ENCODE data around the gene SMYD3.

SMYD3 gene

DNA sequence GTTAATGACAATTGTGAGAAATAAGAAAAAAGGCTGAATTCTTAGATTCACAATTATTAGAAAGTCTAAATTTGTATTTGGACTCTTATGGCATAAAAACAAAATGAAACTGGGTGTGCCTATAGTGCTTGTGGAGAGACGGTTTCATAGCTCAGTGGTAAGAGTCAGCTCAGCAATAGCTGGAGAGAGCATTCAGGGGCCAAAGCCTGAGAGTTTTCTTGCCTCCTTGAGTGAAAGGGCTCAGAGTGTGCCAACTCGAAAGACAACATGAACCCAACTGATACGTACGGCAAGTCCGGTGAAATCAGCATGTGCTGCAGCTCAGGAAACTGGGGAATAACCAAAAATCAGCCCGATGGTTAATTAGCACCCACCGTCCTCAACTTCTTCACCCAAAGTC is 577.9 kb downstream of the SMYD3 start:
- DNase-seq, result no peak

DNA sequence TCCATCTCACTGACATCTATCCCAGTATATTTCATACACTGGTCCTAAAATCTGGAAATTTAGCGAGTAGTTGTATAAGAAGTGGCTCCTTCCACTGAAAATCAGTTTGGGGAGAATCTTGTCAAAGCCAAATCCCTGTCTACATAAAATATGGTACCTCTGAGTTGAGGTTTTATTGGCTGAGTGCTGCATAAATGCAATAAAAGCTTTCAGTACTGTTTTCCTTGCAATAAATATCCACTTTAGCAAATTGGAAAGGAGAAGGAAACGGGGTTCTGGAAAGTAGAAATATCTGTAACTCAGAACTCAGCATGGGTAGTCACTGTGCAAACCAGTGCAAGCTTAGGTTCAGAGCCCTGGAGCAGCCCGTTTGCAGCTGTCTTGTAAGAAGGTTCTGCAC is 580.2 kb downstream of the SMYD3 start:
- DNase-seq, result no peak

DNA sequence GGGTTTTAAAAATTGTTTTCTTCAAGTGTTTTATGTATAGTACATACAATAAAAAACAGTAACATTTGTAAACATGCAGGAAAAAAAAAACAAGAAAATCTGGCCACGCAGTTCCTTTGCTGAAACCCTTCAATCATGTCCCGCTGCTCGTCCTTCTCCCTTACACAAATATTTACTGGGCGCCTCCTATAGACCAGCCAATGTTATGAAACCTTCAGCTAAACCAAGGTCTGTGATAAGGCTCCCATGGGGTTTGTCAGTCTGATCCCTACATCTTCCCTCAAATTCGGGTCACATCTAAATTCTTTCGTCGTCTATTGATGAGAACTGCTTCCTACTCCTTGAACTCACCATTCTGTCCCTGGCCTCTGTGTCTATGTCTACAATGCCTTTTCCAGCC is 583.9 kb downstream of the SMYD3 start:
- DNase-seq, result no peak

DNA sequence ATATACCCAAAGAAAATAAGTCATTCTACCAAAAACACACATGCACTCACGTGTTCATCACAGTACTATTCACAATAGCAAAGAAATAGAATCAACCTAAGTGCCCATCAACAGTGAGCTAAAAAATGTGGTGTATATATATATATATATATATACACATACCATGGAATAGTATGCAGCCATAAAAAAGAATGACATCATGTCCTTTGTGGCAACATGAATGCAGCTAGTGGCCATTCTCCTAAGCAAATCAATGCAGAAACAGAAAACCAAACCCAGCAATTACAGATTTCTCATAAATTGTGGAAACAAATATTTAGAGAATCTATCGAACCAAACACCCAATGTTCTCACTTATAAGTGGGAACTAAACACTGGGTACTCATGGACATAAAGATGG is 585.7 kb downstream of the SMYD3 start:
- no peak for DNase-seq

DNA sequence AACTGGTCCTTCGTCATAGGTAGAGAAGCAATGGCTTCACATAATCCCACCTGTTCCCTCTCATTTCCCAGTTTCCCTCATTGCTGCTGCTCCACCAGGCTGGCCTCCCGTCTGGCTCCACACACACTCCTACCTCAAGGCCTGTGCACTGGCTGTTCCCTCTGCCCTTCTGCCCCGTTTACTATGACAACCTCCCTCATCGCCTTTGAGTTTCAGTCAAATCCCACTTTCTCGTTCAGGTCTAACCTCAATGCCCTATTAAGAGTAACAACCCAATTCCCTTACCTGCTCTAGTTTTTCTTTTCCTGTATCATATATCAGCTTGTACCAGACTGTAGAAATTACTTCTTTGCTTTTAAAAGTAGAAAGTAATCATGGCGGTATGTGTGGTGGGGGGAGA is 589.7 kb downstream of the SMYD3 start:
- no peak for DNase-seq

DNA sequence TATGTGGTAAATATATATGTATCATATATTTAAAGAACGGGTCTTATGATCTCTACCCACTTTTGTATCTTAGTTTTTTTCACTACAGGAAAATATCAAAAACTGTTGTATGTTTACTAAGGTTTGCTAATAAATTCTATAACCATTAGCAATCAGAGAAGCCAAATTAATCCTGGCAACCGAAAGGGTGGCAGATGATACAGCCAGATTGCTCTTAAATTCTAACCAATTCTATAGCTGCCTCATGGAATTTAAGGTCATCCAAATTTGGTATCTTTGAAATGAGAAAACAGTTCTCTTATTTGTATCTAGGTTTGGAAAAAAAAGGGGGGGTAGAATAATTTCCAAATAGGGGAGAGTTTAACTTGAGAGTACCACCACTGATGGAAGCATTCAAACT is 591.2 kb downstream of the SMYD3 start:
- no peak for DNase-seq

DNA sequence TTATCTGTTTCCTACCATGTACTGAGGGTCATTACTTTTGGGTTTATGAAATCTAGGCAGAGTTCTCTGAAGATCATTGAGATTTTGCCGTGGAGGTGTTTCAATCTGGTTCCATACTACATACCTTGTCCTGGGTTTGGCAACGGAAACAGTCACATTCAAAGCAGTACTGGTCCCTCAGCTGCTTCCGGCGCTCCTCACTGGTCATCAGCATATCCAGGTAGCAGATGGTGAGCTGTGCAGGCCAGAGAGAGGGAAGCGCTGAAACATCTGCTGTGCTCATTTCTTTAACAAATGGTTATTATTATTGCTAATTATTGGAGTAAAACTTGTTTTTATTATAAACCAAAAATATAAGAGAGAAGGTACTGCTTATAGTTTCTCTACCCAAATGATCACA is 591.7 kb downstream of the SMYD3 start:
- no peak for DNase-seq

DNA sequence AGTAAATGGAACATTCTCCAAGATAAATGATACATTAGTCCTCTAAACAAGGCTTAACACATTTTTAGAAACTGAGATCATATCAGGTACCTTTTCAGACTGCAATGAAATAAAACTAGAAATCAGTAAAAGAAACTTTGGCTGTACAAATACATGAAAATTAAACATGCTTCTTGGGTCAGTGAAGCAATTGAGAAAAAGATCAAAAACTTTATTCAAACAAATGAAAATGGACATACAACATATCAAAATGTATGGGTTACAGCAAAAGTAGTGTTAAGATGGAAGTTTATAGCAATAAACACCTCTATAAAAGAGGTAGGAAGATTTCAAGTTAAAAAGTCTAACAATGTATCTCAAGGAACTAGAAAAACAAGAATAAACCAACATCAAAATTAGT is 598.5 kb downstream of the SMYD3 start:
- no peak for DNase-seq

DNA sequence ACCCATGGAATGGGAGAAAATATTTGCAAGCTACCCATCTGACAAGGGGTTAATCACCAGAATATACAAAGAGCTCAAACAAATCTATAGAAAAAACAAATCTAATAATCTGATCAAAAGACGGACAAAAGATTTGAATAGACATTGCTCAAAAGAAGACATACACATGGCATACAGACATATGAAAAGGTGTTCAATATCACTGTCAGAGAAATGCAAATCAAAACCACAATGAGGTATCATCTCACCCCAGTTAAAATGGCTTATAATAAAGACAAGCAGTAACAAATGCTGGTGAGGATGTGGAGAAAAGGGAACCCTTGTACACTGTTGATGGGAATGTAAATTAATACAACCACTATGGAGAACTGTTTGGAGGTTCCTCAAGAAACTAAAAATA is 600.9 kb downstream of the SMYD3 start:
- DNase-seq, result no peak

DNA sequence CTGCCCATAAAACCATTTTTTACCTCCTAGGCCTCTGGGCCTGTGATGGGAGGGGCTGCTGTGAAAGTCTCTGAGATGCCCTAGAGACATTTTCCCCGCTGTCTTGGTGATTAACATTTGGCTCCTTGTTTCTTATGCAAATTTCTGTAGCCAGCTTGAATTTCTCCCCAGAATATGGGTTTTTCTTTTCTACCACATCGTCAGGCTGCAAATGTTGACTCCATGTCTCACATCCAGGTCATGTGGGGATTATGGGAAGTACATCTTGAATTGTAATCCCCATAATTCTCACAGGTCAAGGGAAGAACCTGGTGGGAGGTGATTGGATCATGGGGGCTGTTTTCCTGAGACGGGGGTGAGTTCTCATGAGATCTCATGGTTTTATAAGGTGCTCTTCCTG is 603.2 kb downstream of the SMYD3 start:
- DNase-seq, result no peak

DNA sequence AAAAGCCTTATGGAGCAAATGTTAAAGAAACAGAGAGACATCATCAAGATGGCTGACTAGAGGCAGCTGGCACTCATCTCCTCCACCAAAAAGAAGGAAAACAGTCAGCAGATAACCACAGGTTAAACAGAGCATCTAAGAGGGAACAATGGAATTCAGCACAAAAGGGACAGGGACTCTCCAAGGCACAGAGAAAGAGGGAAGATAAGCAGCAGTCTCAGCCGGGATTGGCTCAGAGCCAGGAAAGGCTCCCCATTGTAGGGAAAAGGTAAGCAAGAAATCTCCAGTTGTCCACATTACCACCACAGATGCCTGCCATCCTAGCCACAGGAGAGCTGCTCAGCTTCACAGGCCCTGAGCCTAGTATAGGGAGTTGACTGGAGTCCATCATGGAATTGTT is 605.5 kb downstream of the SMYD3 start:
- DNase-seq, result no peak

DNA sequence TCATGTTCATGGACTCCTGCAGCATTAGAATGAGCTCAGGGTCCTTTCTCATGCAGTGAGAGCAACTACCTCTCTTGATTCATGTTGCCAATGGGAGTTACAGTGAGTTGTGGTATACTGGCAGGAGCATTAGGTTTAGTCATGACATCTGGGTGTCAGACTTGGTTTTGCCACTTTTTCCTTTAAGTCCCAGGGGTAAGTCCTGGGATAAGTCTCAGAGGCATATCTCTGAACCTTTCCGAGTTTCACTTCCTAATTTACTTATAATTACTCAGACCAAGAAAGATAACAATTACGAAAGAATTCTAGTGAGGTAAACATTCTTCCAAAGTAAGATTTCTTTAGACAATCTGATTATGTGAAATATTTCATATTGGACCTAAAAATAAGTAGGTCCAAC is 606.0 kb downstream of the SMYD3 start:
- DNase-seq, result no peak

DNA sequence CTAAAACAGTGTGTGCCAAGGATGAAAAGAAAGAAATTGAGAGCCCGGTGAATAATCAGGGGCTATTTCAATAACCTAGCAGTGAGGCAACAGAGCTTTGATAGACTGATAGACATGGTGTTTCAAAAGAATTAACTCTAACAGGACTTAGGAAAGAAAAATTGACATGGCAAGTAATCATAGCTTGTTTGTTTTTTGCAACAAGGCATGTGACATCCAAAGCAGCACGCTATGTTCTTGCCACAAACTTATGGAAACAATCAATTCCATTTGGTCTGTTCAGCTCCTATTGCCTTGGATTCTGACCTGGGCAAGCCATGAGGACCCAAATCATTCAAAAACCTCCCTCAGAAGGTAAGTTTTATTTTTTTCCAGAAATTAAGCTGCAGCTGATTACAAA is 608.5 kb downstream of the SMYD3 start:
- no peak for DNase-seq

DNA sequence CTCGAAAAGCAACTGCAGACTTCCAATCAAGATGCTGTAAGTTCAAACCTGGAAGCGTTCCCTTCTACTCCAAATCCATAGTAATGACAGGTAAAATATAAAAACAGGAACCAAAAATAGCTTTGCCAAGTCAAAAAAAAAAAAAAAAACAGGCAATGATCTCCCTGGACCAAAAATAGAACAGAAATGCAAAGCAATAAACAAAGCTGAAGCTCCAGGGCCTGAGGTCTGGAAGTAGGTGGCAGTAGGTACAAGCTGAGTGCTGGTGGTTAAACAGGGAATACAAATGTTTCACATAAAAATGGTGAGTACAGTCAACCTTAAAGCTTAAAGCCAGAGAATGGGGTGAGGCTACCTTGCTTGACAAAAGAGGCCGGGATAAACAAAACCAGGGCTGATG is 610.8 kb downstream of the SMYD3 start:
- DNase-seq, result no peak

DNA sequence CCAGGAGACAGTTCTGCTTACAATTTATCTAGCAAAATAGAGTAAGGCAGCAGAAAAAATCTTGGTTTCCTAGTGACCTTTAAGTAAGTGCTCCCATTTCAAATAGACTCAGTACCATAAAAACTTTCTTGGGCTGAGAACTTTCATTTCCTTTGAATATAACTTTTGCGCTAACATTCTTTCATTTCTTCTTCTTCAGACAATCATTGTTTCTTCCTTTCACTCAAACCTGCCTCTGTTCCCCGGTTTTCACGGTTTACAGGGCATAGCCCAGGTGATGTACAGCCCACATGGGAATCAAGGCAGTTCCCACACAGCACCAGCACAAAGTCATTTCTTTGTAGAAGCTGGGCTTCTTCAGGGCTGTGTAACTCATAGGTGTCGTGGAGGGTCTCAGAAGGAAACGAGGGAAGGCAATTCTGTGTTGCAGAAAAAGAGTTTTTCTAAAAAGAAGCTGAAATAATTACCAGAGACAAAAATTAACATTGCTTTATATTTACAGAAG is 611.6 kb downstream of the SMYD3 start:
- DNase-seq, result no peak

DNA sequence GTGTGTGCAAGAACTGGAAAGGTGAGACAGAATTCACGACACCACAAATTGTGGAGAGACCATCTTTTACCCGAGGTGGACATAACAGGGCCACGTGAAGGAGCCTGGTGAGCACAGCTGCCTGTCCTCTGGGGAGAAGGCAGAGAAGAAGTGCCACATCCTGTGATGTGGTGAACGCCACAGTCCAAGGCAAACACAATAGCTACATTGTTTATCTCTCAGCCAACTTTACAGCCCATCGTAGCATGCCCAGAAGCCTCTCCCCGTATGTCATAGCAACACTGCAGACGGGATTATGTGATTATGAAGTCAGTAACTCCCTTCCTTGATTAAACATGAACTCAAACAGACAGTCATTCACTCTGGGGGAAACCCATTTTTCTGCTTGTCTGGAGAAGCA is 612.2 kb downstream of the SMYD3 start:
- DNase-seq, result no peak

DNA sequence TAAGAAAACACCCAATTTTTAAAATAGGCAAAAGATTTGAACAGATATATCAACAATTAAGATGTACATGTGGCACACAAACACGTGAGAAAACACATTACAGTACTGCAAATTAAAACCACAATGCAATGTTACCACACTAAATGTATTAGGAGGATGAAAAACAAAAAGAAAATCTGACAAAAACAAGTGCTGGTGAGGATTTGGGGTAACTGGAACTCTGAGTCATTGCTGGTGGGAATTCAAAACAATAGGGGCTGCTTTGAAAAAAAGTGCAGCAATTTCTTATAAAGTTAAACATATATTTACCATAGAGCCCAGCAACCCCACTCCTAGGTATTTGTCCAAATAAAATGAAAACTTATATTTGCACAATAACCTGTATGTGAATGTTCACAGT is 614.1 kb downstream of the SMYD3 start:
- no peak for DNase-seq

DNA sequence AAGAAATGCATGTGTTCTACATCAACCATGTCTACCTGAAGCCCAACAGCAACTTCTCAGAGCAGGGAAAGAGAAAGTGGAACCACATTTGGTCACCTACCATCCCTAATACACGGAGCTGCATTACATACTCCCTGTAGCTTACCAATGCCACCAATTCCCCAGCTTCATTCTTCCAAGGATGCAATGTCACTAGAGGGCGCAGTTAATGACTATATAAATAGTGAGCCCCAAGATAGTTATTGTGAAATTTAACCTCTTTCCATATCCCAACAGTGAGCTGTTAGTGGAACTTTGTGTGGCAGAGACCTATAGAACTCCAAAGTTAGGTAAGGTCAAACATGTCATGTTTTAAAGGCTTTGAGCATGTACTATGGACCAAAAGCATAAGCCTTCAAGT is 618.3 kb downstream of the SMYD3 start:
- no peak for DNase-seq

DNA sequence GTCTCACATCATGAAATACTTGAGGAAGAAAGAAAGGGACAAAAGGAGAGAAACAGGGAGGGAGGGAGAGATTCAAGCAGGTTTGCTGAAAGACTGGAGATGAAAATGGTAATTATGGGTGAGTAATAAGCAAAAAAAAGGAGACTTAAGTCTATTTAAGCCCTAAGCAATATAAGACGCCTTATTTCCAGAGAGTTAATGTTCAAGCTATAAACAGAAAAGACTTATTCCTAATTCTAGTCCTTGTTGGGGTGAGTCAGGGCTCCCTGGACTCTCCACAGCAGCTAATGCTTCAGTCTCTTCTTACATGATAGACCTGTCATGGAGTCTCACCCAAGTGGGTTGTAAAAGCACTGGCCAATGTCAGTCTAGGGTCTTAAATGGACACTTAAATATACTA is 619.2 kb downstream of the SMYD3 start:
- DNase-seq, result no peak

DNA sequence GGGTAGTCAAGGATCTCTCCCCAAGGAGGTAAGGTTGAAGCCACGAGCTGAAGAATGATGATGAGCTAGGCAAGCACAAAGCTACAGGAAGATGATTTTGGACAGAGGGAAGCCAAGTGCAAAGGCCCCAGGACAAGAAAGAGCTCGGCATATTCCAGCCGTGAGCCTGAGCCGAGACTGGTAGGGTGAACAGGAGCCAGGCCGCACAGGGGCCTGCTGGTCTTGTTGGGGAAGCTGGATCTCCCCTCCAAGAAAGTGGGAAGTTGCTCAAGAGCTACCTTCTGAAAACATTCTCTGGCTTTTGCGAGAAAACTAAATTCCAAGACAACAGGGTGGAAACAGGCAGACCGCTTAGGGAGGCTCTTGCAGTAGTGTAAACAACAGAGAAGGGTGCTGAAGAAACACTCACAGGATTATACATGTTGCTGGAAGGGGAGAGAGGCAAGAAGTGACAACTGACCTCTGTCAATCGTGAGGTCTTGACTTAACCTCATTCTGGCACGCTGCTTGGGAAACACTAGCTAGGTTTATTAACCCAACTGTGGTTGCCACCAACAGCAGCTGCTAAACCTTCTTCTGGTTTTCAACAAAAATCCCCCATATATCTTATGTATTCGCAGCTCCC is 625.2 kb downstream of the SMYD3 start:
- DNase-seq, result no peak

DNA sequence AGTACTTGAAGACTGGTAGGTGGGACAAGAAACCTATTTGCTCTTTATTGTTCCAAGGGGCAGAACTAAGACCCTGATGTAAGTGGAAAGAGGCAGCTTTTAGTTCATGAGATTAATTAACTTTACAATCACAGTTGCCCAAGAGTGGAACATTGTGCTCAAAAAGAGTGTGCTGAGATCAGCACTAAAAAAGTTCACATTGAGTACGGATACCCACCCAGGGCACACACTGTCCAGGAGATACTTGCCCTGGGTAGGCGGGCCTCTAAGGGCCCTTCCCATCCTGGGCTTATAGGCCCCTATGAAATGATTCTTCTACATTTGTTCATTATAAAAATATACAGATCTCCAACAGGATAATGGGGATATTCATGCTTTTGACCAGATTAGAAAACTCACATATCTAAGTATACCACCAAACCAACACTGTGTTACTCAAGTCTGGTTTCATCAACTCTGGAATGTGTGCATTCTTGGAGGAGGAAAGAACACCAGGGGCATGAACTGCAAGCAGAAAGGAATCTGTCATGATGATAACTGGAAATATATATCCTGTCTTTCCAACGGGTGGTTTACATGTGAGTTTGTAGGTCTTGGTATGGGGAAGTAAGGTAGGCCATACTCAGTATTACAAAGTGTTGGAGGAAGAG is 626.2 kb downstream of the SMYD3 start:
- no peak for DNase-seq

DNA sequence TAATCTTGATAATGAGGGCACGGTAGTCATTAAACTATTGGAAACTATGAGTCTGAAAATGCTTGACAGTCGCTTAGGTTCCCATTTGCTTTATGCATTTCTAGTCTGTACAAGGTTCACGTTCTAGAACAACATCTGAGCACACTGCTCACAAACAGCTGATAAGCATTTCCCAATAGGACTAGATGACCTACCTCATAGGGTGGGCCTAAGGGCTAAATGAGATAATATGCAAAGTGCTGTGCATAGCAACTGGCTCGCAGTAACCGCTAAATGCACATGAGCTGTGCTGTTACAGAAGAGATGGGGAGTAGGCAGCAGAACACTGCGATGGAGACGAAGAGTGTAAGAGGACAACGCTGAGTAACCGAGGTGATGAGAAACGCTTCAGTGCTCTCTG is 628.0 kb downstream of the SMYD3 start:
- DNase-seq, result no peak

DNA sequence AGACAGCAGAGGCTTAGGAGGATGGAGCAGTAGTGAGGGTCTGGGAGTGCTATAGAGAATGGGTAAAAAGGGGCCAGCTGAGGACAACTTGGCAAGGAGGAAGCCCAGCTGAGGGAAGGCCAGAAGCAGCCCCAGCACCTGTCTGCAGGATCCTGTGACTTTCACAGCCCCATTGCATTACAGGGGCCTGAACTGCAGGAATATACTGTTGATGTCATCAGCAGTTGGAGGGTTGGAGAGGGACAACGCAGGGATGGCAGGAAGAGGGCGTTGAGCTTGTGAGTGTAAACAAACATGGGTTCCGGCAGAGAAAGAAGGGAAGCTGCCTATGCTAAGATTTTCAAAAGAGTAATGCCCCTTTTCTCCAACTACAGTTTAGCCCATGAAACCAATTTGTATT is 628.5 kb downstream of the SMYD3 start:
- DNase-seq, result no peak

DNA sequence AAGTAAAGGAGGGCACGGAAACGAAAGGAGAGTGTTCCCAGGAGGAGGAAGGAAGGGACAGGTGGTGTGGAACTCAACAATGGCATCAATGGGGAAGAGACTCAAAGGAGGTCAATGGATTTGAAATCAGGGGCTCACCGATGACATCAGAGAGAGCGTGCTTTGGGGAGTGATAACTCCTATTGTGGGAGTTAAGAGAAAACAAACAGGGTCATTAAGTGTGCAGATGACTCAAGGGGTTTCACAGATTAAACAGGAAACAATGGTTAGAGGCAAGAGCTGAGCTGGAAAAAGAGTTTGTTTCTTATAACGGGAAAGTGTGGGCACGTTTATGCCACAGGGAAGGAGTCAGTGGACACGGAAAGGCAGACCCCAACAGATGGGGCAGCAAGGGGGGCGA is 629.1 kb downstream of the SMYD3 start:
- no peak for DNase-seq

DNA sequence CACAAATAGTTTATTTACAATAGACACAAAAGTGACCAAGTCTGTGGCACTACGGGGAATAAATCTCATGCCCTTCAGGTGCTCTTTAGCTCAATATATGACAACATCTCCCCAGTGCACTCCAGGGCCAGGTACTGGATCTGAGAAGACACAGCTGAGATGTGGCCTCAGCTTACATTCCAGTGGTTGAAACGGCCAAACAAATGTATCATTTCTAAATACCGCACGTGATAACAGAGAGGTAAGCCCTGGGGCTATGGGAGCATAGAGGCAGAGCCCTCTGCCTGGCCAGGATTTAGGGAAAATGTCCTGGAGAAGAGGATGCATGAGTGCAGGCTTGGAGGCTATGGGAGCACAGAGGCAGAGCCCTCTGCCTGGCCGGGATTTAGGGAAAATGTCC is 630.5 kb downstream of the SMYD3 start:
- DNase-seq, result no peak

All from activated CD4-positive, alpha-beta T cell treated with anti-CD3 and anti-CD28 coated beads, Interleukin-2, amount 50 U/mL, for 1 hour (primary cell).